22Rv1 (cell line): ENCODE data around the gene LSAMP.

Experiments
- CTCF ChIP-seq: fragments of 450-650 bp; IDR thresholded peaks from 2 replicates; pipeline ENCODE4 v1.5.1; 2017; ENCODE audit warnings: mild to moderate bottlenecking
- ZFX ChIP-seq: fragments of 450-650 bp; IDR thresholded peaks from 2 replicates; pipeline ENCODE4 v1.6.1; 2017; ENCODE audit warnings: antibody characterized with exemption, borderline replicate concordance

GRCh38 chr3:116280130-116280740, 165.1 kb downstream of the LSAMP start:
- TF ChIP-seq CTCF, result no peak
- no peak for TF ChIP-seq ZFX
